ENCODE results near the gene PCYT1A.
"Not testable (repeated sequence)": the region's sequence is repeated elsewhere in the genome, so short reads cannot be mapped to it uniquely, and the experiment has no call there.

PCYT1A gene

DNA sequence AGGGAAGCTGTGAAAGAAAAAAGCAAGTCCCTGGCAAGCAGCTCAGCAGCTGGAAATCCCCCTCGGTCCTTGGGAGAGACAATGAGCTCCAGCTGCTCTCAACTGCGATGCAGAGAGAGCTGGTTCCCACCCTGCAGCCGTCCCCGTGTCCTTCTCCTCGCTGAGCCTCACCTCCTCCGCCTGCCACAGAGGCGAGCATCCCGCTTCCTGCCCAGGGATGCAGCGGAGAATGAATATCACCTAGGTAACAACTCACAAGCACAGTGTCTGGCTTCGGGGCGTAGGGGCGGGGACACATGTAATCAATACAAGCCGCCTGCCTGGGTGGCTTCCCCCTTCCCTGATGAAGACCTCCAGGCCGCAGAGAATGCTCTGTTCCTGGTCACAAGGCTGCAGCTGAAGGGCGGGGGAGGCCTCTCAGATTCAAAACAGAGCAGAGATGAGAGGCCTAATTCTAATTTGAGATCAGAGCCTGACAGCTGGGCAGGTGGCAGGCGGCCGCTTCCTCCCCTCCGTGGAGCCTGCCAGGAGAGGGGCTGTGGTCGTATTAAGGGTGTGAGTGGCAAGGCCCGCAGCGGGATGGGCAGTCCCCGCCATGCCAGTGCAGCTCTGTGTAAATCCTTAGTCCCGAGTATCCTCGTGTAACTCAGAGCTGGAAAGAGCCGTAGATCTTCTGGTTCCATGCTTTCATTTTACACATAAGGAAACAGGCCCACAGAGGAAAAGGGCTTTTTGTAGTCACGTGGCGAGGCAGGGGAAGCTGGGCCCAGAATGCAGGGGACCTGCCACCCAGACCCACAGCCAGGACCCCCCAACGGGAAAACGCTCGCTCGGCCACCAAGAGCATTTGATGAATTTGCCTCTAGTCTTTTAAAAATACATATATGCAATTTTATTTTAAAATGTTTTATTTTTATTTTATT is 100.6 kb downstream of the PCYT1A start:
- H3K4me3 ChIP-seq (ENCODE audit: low read depth, low read length), result peak overlapping the region; percentile 41
- TF ChIP-seq, protein P1, sequence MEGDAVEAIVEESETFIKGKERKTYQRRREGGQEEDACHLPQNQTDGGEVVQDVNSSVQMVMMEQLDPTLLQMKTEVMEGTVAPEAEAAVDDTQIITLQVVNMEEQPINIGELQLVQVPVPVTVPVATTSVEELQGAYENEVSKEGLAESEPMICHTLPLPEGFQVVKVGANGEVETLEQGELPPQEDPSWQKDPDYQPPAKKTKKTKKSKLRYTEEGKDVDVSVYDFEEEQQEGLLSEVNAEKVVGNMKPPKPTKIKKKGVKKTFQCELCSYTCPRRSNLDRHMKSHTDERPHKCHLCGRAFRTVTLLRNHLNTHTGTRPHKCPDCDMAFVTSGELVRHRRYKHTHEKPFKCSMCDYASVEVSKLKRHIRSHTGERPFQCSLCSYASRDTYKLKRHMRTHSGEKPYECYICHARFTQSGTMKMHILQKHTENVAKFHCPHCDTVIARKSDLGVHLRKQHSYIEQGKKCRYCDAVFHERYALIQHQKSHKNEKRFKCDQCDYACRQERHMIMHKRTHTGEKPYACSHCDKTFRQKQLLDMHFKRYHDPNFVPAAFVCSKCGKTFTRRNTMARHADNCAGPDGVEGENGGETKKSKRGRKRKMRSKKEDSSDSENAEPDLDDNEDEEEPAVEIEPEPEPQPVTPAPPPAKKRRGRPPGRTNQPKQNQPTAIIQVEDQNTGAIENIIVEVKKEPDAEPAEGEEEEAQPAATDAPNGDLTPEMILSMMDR (IDR thresholded peaks at IDR 0.05; ENCODE audit: borderline replicate concordance, insufficient read depth, low read depth, low read length), result no peak

GRCh38 chr3:196184881-196185280 is 102.6 kb downstream of the PCYT1A start:
- H3K4me3 ChIP-seq (ENCODE audit: low read depth, low read length), result no peak overlapping the region
- TF ChIP-seq, protein P1 (IDR thresholded peaks at IDR 0.05; ENCODE audit: borderline replicate concordance, insufficient read depth, low read depth, low read length), result no peak

- not testable (repeated sequence) for H3K4me3 ChIP-seq (ENCODE audit: low read depth, low read length)
These were observed 103.4 kb downstream of the PCYT1A start for GRCh38 chr3:196184169-196184432.

GRCh38 chr3:196181127-196181546 is 106.4 kb downstream of the PCYT1A start:
- TF ChIP-seq, protein P1 (IDR thresholded peaks at IDR 0.05; ENCODE audit: borderline replicate concordance, insufficient read depth, low read depth, low read length), result no peak
- no peak overlapping the region for H3K4me3 ChIP-seq (ENCODE audit: low read depth, low read length)

GRCh38 chr3:196180346-196180745 is 107.2 kb downstream of the PCYT1A start:
- H3K4me3 ChIP-seq (ENCODE audit: low read depth, low read length), result peak overlapping the region; percentile 45
- TF ChIP-seq, protein P1 (IDR thresholded peaks at IDR 0.05; ENCODE audit: borderline replicate concordance, insufficient read depth, low read depth, low read length), result no peak

All from GM12875 (cell line).